GM23248 (cell line): ENCODE results near the gene PWP2.
"Not testable (repeated sequence)": the region's sequence is repeated elsewhere in the genome, so short reads cannot be mapped to it uniquely, and the experiment has no call there.

ENCODE experiments used
- EZH2 ChIP-seq: fragments of 200-600 bp; sonication (generic); IDR thresholded peaks from 2 replicates; pipeline ENCODE4 v1.6.1; 2018; ENCODE audit warnings: antibody characterized with exemption, mild to moderate bottlenecking; ENCODE audit not compliant: insufficient read depth, poor library complexity, severe bottlenecking
- EZH2phosphoT487 ChIP-seq: fragments of 200-600 bp; sonication (generic); IDR thresholded peaks from 2 replicates; pipeline ENCODE4 v1.6.1; 2018; ENCODE audit warnings: antibody characterized with exemption, moderate library complexity, mild to moderate bottlenecking, low read depth; ENCODE audit not compliant: insufficient read depth

GRCh38 chr21:44153889-44154228, 46.7 kb downstream of the PWP2 start:
- not testable (repeated sequence) for TF ChIP-seq EZH2phosphoT487, EZH2
